Neural crest cell (in vitro differentiated cells): ENCODE data around the gene UBR2. TPM values are rescaled to one million over a fixed set of nuclear protein-coding genes. Genes with fewer than 3 reads are reported as not detected.
A peak's percentile ranks its signal among the peaks of the same experiment; 100 is the strongest.

Experiments used
- DNase-seq: peaks from one replicate; pipeline ENCODE4 v3.0.0; 2021; ENCODE audit warnings: low read depth, mixed read lengths, low spot score
- H3K27ac Mint-ChIP-seq: one replicate; pipeline ENCODE4 v1.8.0; 2021; ENCODE audit warnings: mild to moderate bottlenecking, mixed read lengths; ENCODE audit not compliant: unreplicated experiment
- H3K27me3 Mint-ChIP-seq: 2 replicates; pipeline ENCODE4 v1.8.0; 2021; ENCODE audit warnings: low read depth, mild to moderate bottlenecking, mixed read lengths
- H3K36me3 Mint-ChIP-seq: 2 replicates; pipeline ENCODE4 v1.8.0; 2021; ENCODE audit warnings: low read depth, mild to moderate bottlenecking, mixed read lengths
- H3K4me1 Mint-ChIP-seq: 2 replicates; pipeline ENCODE4 v1.8.0; 2021; ENCODE audit warnings: mixed read lengths
- H3K4me3 Mint-ChIP-seq: one replicate; pipeline ENCODE4 v1.8.0; 2021; ENCODE audit warnings: mild to moderate bottlenecking, mixed read lengths
- H3K9me3 Mint-ChIP-seq: 2 replicates; pipeline ENCODE4 v1.8.0; 2021; ENCODE audit warnings: mixed read lengths
- CTCF ChIP-seq: fragments of 200-600 bp; sonication (generic); conservative IDR thresholded peaks from 2 replicates; pipeline ENCODE4 v1.5.0; 2021; ENCODE audit warnings: antibody characterized with exemption, mild to moderate bottlenecking
- total RNA-seq: library from RNA; stranded (reverse); gene quantifications from 2 replicates; pipeline ENCODE4 v1.2.1, GENCODE V29; 2021

Gene UBR2
- total RNA-seq, 1 donor from 2014 or later = 22.3 TPM

GRCh38 chr6:42545226-42545773 lies 18.5 kb upstream of the UBR2 start:
- Mint-ChIP-seq H3K27me3 (no peaks in the 10 kb centered on the region), H3K36me3 (no peaks in the 10 kb centered on the region), H3K9me3 (no peaks in the 10 kb centered on the region), H3K4me1 (peaks cover 17% of the 10 kb centered on the region), H3K4me3 (no peak overlapping the region), H3K27ac (no peak overlapping the region)
- no peak for TF ChIP-seq CTCF
- DNase-seq = no peak

GRCh38 chr6:42547407-42548329 lies 16.2 kb upstream of the UBR2 start:
- peak overlapping the region; percentile 98 for H3K27ac Mint-ChIP-seq
- no peaks in the 10 kb centered on the region for H3K27me3 Mint-ChIP-seq
- H3K36me3 Mint-ChIP-seq = no peaks in the 10 kb centered on the region
- peak; percentile 100 for TF ChIP-seq CTCF
- DNase-seq = peak; percentile 88
- H3K4me3 Mint-ChIP-seq = peak overlapping the region; percentile 89
- H3K9me3 Mint-ChIP-seq = no peaks in the 10 kb centered on the region
- peaks cover 17% of the 10 kb centered on the region for H3K4me1 Mint-ChIP-seq

GRCh38 chr6:42550277-42550676 lies 13.6 kb upstream of the UBR2 start:
- no peak for TF ChIP-seq CTCF
- no peak overlapping the region for H3K4me3 Mint-ChIP-seq
- no peak overlapping the region for H3K27ac Mint-ChIP-seq
- H3K27me3 Mint-ChIP-seq = no peaks in the 10 kb centered on the region
- peaks cover 2% of the 10 kb centered on the region for H3K36me3 Mint-ChIP-seq
- no peaks in the 10 kb centered on the region for H3K9me3 Mint-ChIP-seq
- H3K4me1 Mint-ChIP-seq = peaks cover 17% of the 10 kb centered on the region
- DNase-seq = no peak

GRCh38 chr6:42551217-42551616 lies 12.6 kb upstream of the UBR2 start:
- Mint-ChIP-seq H3K4me3 (no peak overlapping the region), H3K9me3 (no peaks in the 10 kb centered on the region), H3K27ac (no peak overlapping the region), H3K27me3 (no peaks in the 10 kb centered on the region), H3K4me1 (peaks cover 17% of the 10 kb centered on the region), H3K36me3 (peaks cover 2% of the 10 kb centered on the region)
- TF ChIP-seq CTCF = no peak
- DNase-seq = no peak

GRCh38 chr6:42552380-42552779 lies 11.4 kb upstream of the UBR2 start:
- H3K9me3 Mint-ChIP-seq = no peaks in the 10 kb centered on the region
- H3K36me3 Mint-ChIP-seq = peaks cover 2% of the 10 kb centered on the region
- H3K27me3 Mint-ChIP-seq = no peaks in the 10 kb centered on the region
- no peak overlapping the region for H3K4me3 Mint-ChIP-seq
- DNase-seq = no peak
- H3K4me1 Mint-ChIP-seq = peaks cover 11% of the 10 kb centered on the region
- no peak overlapping the region for H3K27ac Mint-ChIP-seq
- no peak for TF ChIP-seq CTCF
